MCF 10A (cell line): ENCODE measurements around the gene ACO1. TPM values are rescaled to one million over a fixed set of nuclear protein-coding genes. Genes with fewer than 3 reads are reported as not detected.

Source experiments
- BruUV-seq: library from RNA; stranded (reverse); fragments of 400-500 nt; replicated peaks from 2 replicates; lab custom pipeline; 2021; lab: Mats Ljungman, UMichigan
- CTCF ChIA-PET: fragments of 300-600 bp; sonication (Branson Sonifier 250); formaldehyde crosslinking; extraction: SDS; loops from one replicate; lab custom pipeline; 2021; ENCODE audit warnings: antibody characterized with exemption, inconsistent platforms; lab: Yijun Ruan, JAX
- POLR2A ChIA-PET: fragments of 300-600, 350-650 bp; sonication (Branson Sonifier 250); formaldehyde crosslinking; extraction: SDS; loops from one replicate; lab custom pipeline; 2020; ENCODE audit warnings: antibody characterized with exemption, inconsistent platforms; lab: Yijun Ruan, JAX
- DNase-seq: peaks from one replicate; pipeline ENCODE4 v3.0.0-alpha.2; 2018; ENCODE audit not compliant: unreplicated experiment
- H3K27ac Mint-ChIP-seq: one replicate; pipeline ENCODE4 v1.8.0; 2022; ENCODE audit warnings: mild to moderate bottlenecking, low read depth, mixed read lengths; ENCODE audit not compliant: unreplicated experiment
- H3K27me3 Mint-ChIP-seq: one replicate; pipeline ENCODE4 v1.8.0; 2022; ENCODE audit warnings: mixed read lengths; ENCODE audit not compliant: insufficient read depth, unreplicated experiment
- H3K36me3 Mint-ChIP-seq: one replicate; pipeline ENCODE4 v1.8.0; 2022; ENCODE audit warnings: mild to moderate bottlenecking, moderate library complexity, mixed read lengths; ENCODE audit not compliant: insufficient read depth, unreplicated experiment
- H3K4me1 Mint-ChIP-seq: one replicate; pipeline ENCODE4 v1.8.0; 2022; ENCODE audit warnings: mixed read lengths; ENCODE audit not compliant: insufficient read depth, unreplicated experiment
- H3K4me3 Mint-ChIP-seq: one replicate; pipeline ENCODE4 v1.8.0; 2022; ENCODE audit warnings: mild to moderate bottlenecking, moderate library complexity, mixed read lengths; ENCODE audit not compliant: unreplicated experiment
- H3K9me3 Mint-ChIP-seq: one replicate; pipeline ENCODE4 v1.8.0; 2022; ENCODE audit warnings: mixed read lengths; ENCODE audit not compliant: unreplicated experiment
- CTCF ChIP-seq: fragments of 200-600 bp; IDR thresholded peaks from one replicate; pipeline ENCODE4 v1.8.0; 2022; ENCODE audit warnings: antibody characterized with exemption, mild to moderate bottlenecking; ENCODE audit not compliant: unreplicated experiment
- intact Hi-C: fragments of 100-400 bp; cut with micrococcal nuclease; formaldehyde crosslinking; loops from 2 replicates; pipeline ENCODE4 v1.14.1; 2022
- total RNA-seq: library from RNA; stranded (reverse); gene quantifications from 2 replicates; pipeline ENCODE4 v1.2.3, GENCODE V29; 2022

ACO1 gene
- total RNA-seq, 1 experiment from 2014 or later, result 28.6 TPM

- H3K36me3 Mint-ChIP-seq, result peaks cover 53% of the 10 kb centered on the region
- no peak for DNase-seq
- H3K4me1 Mint-ChIP-seq, result no peaks in the 10 kb centered on the region
- no peak overlapping the region for H3K27ac Mint-ChIP-seq
- intact Hi-C loops, result no loop called here
- no peak for TF ChIP-seq CTCF
- H3K27me3 Mint-ChIP-seq, result no peaks in the 10 kb centered on the region
- no peaks in the 10 kb centered on the region for H3K9me3 Mint-ChIP-seq
- ChIA-PET POLR2A (no interaction called here), CTCF (interaction anchor here (0.5 to 1.6 kb wide), 3 partner anchors 36 to 76 kb away, joined by 3 read pairs; no protein-coding TSS in a partner anchor)
- H3K4me3 Mint-ChIP-seq, result no peak overlapping the region
- no TSS peak for BruUV-seq
These were observed 69.8 kb downstream of the ACO1 start for GRCh38 chr9:32454280-32454679.

- Mint-ChIP-seq H3K27ac (no peak overlapping the region), H3K4me3 (no peak overlapping the region), H3K9me3 (no peaks in the 10 kb centered on the region), H3K27me3 (no peaks in the 10 kb centered on the region), H3K36me3 (peaks cover 44% of the 10 kb centered on the region), H3K4me1 (no peaks in the 10 kb centered on the region)
- no TSS peak for BruUV-seq
- ChIA-PET POLR2A (interaction anchor here (0.7 kb wide), 1 partner anchor 494 kb away, joined by 3 read pairs; no protein-coding TSS in a partner anchor), CTCF (interaction anchor here (1.1 to 1.2 kb wide), 2 partner anchors 15 to 117 kb away, joined by 3 read pairs; no protein-coding TSS in a partner anchor)
- intact Hi-C loops, result no loop called here
- TF ChIP-seq CTCF, result no peak
- no peak for DNase-seq
These were observed 71.3 kb downstream of the ACO1 start for GRCh38 chr9:32455738-32456137.

- DNase-seq, result no peak
- POLR2A ChIA-PET, result no interaction called here
- Mint-ChIP-seq H3K9me3 (no peaks in the 10 kb centered on the region), H3K27ac (peak overlapping the region; percentile 18), H3K4me1 (no peaks in the 10 kb centered on the region), H3K36me3 (peaks cover 38% of the 10 kb centered on the region), H3K27me3 (no peaks in the 10 kb centered on the region), H3K4me3 (no peak overlapping the region)
- no TSS peak for BruUV-seq
- CTCF ChIA-PET, result interaction anchor here (0.7 to 1.2 kb wide), 3 partner anchors 15 to 116 kb away, joined by 3 read pairs; no protein-coding TSS in a partner anchor
- intact Hi-C loops, result no loop called here
- no peak for TF ChIP-seq CTCF
These were observed 72.1 kb downstream of the ACO1 start for GRCh38 chr9:32456564-32456963.

- H3K4me3 Mint-ChIP-seq, result no peak overlapping the region
- no peaks in the 10 kb centered on the region for H3K27me3 Mint-ChIP-seq
- ChIA-PET POLR2A (interaction anchor here (1.0 kb wide), 1 partner anchor 62 kb away, joined by 3 read pairs; the partner anchor contains the start of gene RIGI), CTCF (interaction anchor here (1.1 kb wide), 1 partner anchor 85 kb away, joined by 4 read pairs; no protein-coding TSS in a partner anchor)
- H3K36me3 Mint-ChIP-seq, result peaks cover 5% of the 10 kb centered on the region
- intact Hi-C loops, result no loop called here
- no TSS peak for BruUV-seq
- H3K27ac Mint-ChIP-seq, result no peak overlapping the region
- no peak for TF ChIP-seq CTCF
- no peaks in the 10 kb centered on the region for H3K9me3 Mint-ChIP-seq
- DNase-seq, result no peak
- H3K4me1 Mint-ChIP-seq, result no peaks in the 10 kb centered on the region
These were observed 79.3 kb downstream of the ACO1 start for GRCh38 chr9:32463500-32464293.
